Mucosa of descending colon (tissue), 3 donors: ENCODE data around the gene COL4A2. TPM values are rescaled to one million over a fixed set of nuclear protein-coding genes. Genes with fewer than 3 reads are reported as not detected.

Experiments used
- ATAC-seq: fragments of 200-7000 bp; cut with Tn5 transposase; one replicate; pipeline ENCODE4 v1.9.1; 2020; ENCODE audit warnings: mild to moderate bottlenecking, moderate library complexity
- DNase-seq, 3 donors: peaks; one replicate each; pipeline ENCODE4 v3.0.0-alpha.2; 2020
- H3K36me3 ChIP-seq: fragments of 200-600 bp; one replicate; pipeline ENCODE4 v1.8.0; 2021; ENCODE audit warnings: low read depth, mild to moderate bottlenecking
- H3K4me1 ChIP-seq: fragments of 200-600 bp; one replicate; pipeline ENCODE4 v1.8.0; 2021; ENCODE audit warnings: low read depth, mild to moderate bottlenecking
- H3K4me3 ChIP-seq: fragments of 200-600 bp; one replicate; pipeline ENCODE4 v1.8.0; 2021; ENCODE audit warnings: mild to moderate bottlenecking
- H3K9me3 ChIP-seq: fragments of 200-600 bp; one replicate; pipeline ENCODE4 v1.8.0; 2021; ENCODE audit warnings: mild to moderate bottlenecking
- intact Hi-C, 2 donors: fragments of 100-400 bp; cut with DNase I in 1 of 2; cut with micrococcal nuclease in 1 of 2; formaldehyde crosslinking; loops; one replicate each; pipeline versions ENCODE4 v1.11.0 to v1.11.1; 2022; cut with DNase I, micrococcal nuclease
- total RNA-seq, 3 donors: library from RNA; stranded (reverse); fragmentation: NEBNext Ultra II Directional in 2 of 3; extraction: Animal tissue kit (Norgen Biotek cat#: 25700) in 2 of 3; gene quantifications; one replicate each; pipeline versions ENCODE4 v1.2.1 to v1.2.4, GENCODE V29; 2021 to 2023
- TF ChIP-seq, protein P1 (sequence below): fragments of 200-600 bp; IDR thresholded peaks from one replicate; pipeline ENCODE4 v1.8.0; 2022; ENCODE audit warnings: antibody characterized with exemption, mild to moderate bottlenecking
- donor health status: DM: no; HTN: no; CAD: no; lungs with moderate emphysema.
- donor health status: DM: no; HTN: no; CAD: no.
- donor health status: DM: no; HTN: yes; CAD: no.

Gene COL4A2
- total RNA-seq, 3 donors from 2014 or later, result 33.5 to 389 (median 74.2) TPM

DNA sequence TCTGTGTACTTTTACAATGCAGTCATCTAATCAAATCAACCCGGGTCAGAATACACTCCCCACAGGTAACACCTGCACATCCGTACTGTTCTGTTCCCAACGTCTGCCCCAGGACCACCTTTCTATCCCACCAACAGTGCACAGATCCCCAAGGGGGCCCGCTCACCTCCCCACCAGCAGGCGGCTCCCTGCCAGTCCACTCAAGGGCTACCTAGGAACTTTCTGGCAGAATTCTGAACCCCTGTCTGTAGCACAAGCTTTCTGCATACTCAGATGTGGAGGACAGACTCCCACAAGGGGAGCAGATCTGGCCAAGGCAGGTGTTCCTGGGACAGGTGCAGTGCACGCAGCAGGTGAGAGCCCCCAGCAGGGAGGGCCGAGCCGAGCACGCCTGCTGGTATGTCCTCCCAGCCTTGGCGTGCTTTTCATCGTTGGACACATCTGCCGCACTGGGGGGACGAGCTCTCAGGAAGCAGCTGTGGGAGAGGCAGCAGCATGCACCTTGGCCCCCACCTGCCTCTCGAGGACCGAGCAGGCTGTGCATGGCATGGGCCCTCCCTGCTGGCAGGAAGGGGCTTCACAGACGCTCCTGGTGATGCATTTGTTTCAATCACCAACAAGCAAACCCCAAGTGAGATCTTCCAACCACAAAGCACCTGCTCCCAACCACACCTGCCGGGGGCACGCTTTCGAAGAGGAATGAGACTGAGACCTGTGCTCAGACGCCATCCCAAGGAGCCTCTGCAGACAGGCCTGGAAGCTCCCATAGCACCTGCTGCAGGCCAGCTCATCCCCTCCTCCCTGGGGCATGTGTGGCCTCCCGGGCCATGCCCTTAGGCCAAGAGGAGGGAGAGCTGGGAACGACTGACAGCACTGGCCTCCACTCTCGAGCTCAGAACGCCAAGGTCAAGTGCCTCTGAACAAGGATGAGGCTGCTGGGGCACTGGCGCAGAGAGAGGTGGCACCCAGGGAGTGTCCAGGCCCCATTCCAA, 218.5 kb downstream of the COL4A2 start:
- intact Hi-C loops, result no loop called here
- DNase-seq (peak; percentile 57 to 79 (median 68)), ATAC-seq (peak; percentile 45)
- Histone ChIP-seq H3K36me3 (no peaks in the 10 kb centered on the region), H3K4me1 (peaks cover 58% of the 10 kb centered on the region), H3K4me3 (no peak overlapping the region), H3K9me3 (no peaks in the 10 kb centered on the region)
- TF ChIP-seq, protein P1, sequence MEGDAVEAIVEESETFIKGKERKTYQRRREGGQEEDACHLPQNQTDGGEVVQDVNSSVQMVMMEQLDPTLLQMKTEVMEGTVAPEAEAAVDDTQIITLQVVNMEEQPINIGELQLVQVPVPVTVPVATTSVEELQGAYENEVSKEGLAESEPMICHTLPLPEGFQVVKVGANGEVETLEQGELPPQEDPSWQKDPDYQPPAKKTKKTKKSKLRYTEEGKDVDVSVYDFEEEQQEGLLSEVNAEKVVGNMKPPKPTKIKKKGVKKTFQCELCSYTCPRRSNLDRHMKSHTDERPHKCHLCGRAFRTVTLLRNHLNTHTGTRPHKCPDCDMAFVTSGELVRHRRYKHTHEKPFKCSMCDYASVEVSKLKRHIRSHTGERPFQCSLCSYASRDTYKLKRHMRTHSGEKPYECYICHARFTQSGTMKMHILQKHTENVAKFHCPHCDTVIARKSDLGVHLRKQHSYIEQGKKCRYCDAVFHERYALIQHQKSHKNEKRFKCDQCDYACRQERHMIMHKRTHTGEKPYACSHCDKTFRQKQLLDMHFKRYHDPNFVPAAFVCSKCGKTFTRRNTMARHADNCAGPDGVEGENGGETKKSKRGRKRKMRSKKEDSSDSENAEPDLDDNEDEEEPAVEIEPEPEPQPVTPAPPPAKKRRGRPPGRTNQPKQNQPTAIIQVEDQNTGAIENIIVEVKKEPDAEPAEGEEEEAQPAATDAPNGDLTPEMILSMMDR, result no peak

DNA sequence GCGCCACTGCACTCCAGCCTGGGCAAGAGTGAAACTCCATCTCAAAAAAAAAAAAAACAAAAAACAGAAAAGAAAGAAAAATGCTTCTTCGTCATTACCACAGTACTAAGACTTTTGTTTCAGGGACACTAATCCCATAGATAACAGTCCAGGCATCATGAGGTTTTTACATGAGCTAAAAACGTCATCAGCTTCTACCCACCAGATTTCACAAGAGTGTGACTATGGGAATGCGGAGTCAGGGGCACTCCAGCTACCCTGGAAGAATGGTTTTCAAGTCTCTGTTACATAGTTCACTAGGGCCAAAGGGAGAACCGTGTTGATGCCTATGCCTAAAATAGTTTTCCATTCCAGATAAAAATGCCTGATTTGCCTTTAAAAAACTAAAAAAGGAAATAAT, 221.3 kb downstream of the COL4A2 start:
- DNase-seq (no peak), ATAC-seq (no peak)
- H3K4me1 ChIP-seq, result peaks cover 43% of the 10 kb centered on the region
- H3K9me3 ChIP-seq, result no peaks in the 10 kb centered on the region
- TF ChIP-seq, protein P1, result no peak
- H3K36me3 ChIP-seq, result no peaks in the 10 kb centered on the region
- H3K4me3 ChIP-seq, result no peak overlapping the region
- intact Hi-C loops, result no loop called here

DNA sequence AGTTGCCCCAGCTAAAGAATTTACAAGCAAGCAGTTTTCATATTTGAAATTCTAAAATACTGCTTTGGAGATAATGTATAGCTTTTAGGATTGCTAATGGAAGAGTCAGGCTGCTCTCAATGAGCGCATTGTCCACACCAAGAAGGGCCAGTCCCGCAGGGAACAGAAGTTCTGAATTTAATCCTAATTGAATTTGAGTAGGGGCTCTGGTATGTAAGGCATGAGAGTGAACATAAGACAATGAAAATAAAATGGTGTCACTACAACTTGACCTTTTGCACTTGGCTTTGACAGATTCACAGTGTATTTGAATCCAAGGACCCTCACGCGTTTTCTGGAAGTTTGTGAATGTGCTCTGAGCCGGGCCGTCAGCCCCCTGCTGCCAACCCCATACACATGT, 221.8 kb downstream of the COL4A2 start:
- TF ChIP-seq, protein P1, result no peak
- H3K4me1 ChIP-seq, result peaks cover 37% of the 10 kb centered on the region
- DNase-seq (no peak), ATAC-seq (no peak)
- no peak overlapping the region for H3K4me3 ChIP-seq
- intact Hi-C loops, result no loop called here
- no peaks in the 10 kb centered on the region for H3K36me3 ChIP-seq
- H3K9me3 ChIP-seq, result no peaks in the 10 kb centered on the region

DNA sequence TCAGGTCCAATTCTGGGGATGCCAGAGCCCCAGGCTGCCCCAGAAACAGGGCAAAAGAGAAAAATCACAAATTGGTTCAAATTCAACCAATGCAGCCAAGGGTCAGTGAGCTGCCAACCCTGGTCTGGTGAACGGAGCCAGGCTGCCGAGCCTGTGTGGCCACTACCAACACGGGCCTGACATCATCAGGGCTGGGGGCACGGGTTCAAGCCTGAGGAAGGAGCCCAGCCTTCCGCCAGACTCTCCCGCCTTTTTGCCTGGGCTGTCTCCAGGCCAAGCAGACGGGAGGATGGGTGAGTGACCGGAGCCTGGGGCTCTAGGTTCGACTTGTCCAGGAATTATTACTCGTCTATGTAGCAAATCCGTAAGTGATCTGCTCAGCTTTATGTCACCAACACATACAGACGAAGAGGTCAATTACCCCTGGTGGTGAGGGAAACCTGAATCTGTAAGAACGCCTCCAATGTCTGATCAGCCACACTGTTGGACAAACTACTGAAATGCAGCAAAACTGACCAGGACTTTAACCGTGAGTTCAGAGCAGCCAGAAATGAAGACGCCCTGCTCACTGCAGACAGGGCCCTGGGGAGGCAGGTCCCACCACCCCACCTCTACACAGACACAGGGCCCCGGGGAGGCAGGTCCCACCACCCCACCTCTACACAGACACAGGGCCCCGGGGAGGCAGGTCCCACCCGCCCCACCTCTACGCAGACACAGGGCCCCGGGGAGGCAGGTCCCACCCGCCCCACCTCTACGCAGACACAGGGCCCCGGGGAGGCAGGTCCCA, 222.6 kb downstream of the COL4A2 start:
- DNase-seq (no peak), ATAC-seq (no peak)
- Histone ChIP-seq H3K9me3 (no peaks in the 10 kb centered on the region), H3K4me1 (peaks cover 29% of the 10 kb centered on the region), H3K36me3 (no peaks in the 10 kb centered on the region), H3K4me3 (no peak overlapping the region)
- intact Hi-C loops, result no loop called here
- TF ChIP-seq, protein P1, result no peak

DNA sequence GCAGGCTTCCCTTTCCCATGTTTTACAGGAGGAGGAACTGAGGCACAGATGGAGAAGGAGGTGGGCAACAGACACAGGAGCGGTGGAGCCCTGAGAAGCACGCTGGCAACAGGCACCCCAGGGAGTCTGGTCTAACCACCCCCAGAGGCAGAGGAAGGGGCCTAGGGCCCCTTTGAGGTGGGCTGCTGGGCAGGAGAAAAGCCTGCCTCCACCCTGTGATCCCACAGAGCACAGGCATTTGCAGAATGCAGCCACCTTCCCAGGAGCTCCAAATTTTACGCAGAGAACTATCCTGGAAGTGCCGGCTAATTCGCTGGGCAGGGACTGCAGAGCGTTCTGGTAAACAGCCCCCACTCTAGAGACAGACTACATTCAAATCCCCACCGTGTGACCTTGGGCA, 224.0 kb downstream of the COL4A2 start:
- TF ChIP-seq, protein P1, result no peak

More for the DNA sequence above, 224.0 kb downstream of the COL4A2 start:
- intact Hi-C loops, result no loop called here
- Histone ChIP-seq H3K9me3 (no peaks in the 10 kb centered on the region), H3K4me1 (peaks cover 18% of the 10 kb centered on the region), H3K36me3 (no peaks in the 10 kb centered on the region), H3K4me3 (no peak overlapping the region)
- no peak for ATAC-seq
- no peak for DNase-seq
